ENCODE results near the gene STAP2. TPM values are rescaled to one million over a fixed set of nuclear protein-coding genes. Genes with fewer than 3 reads are reported as not detected.

STAP2 gene
- total and polyA plus RNA-seq, 9 of the 15 experiments (the other 6 are each of a cell fraction or from before 2014, with no cell fraction given), result 1.2 to 9.8 (median 4.5) TPM

GRCh38 chr19:4337906-4338440 lies 654 bp downstream of the STAP2 start (continued):
- TF ChIP-seq ATF1 (CRISPR knock-in tag; IDR thresholded peaks at IDR 0.05) (no peak), ATF1 (tag; IDR thresholded peaks at IDR 0.05) (no peak; the same call in 1 of the 2 replicates), HNRNPK (IDR thresholded peaks at IDR 0.05; ENCODE audit: low read depth, low read length, poor library complexity, severe bottlenecking) (no peak), PTTG1 (tag; IDR thresholded peaks at IDR 0.05; ENCODE audit: low read depth) (no peak), ZBTB40 (IDR thresholded peaks at IDR 0.05) (peak; percentile 43; the same call in 1 of the 2 replicates), ZBTB40 (CRISPR knock-in tag; IDR thresholded peaks at IDR 0.05) (no peak), PRPF4 (IDR thresholded peaks at IDR 0.05; ENCODE audit: insufficient read depth, low read depth, low read length, poor library complexity, severe bottlenecking) (no peak), ZNF584 (CRISPR knock-in tag; IDR thresholded peaks at IDR 0.05; ENCODE audit: low read depth) (no peak), SP2 (IDR thresholded peaks at IDR 0.05; ENCODE audit: extremely low read depth, low read depth, low read length, poor library complexity, severe bottlenecking) (no peak), NEUROD1 (IDR thresholded peaks at IDR 0.05; ENCODE audit: borderline replicate concordance, low read depth, low read length, partially characterized antibody) (no peak), NONO (IDR thresholded peaks at IDR 0.05; ENCODE audit: low read depth in 2 of 2, low read length in 1 of 2) (no peak), FOS (IDR thresholded peaks at IDR 0.05; ENCODE audit: extremely low read depth, insufficient read length) (no peak), E2F4 (CRISPR knock-in tag; IDR thresholded peaks at IDR 0.05; ENCODE audit: low read depth) (no peak), SUPT5H (IDR thresholded peaks at IDR 0.05) (peak; percentile 45; the same call in 1 of the 2 replicates), DEAF1 (CRISPR knock-in tag; IDR thresholded peaks at IDR 0.05) (no peak)
